NB4 (cell line): ENCODE measurements around the gene SYP.

ENCODE experiments used
- CTCF ChIP-seq: IDR thresholded peaks from one replicate; pipeline ENCODE4 v1.5.1; 2012; ENCODE audit warnings: low read depth, low read length
- MAX ChIP-seq: IDR thresholded peaks from 2 replicates; pipeline ENCODE4 v1.6.1; 2011; ENCODE audit warnings: low read depth, low read length
- MYC ChIP-seq: IDR thresholded peaks from 2 replicates; pipeline ENCODE4 v1.6.1; 2011; ENCODE audit warnings: low read depth, low read length
- POLR2A ChIP-seq: IDR thresholded peaks from 2 replicates; pipeline ENCODE4 v1.6.1; 2011; ENCODE audit warnings: mild to moderate bottlenecking; ENCODE audit not compliant: insufficient read length; ENCODE audit errors: extremely low read depth

GRCh38 chrX:49183701-49184281 is 16.2 kb downstream of the SYP start:
- TF ChIP-seq POLR2A = no peak
- no peak for TF ChIP-seq CTCF
- TF ChIP-seq MYC = no peak
- no peak for TF ChIP-seq MAX
